NB4 (cell line): Measurements from ENCODE around the gene RNASE13.

ENCODE experiments used
- CTCF ChIP-seq: IDR thresholded peaks from one replicate; pipeline ENCODE4 v1.5.1; 2012; ENCODE audit warnings: low read depth, low read length
- MYC ChIP-seq: IDR thresholded peaks from 2 replicates; pipeline ENCODE4 v1.6.1; 2011; ENCODE audit warnings: low read depth, low read length

DNA sequence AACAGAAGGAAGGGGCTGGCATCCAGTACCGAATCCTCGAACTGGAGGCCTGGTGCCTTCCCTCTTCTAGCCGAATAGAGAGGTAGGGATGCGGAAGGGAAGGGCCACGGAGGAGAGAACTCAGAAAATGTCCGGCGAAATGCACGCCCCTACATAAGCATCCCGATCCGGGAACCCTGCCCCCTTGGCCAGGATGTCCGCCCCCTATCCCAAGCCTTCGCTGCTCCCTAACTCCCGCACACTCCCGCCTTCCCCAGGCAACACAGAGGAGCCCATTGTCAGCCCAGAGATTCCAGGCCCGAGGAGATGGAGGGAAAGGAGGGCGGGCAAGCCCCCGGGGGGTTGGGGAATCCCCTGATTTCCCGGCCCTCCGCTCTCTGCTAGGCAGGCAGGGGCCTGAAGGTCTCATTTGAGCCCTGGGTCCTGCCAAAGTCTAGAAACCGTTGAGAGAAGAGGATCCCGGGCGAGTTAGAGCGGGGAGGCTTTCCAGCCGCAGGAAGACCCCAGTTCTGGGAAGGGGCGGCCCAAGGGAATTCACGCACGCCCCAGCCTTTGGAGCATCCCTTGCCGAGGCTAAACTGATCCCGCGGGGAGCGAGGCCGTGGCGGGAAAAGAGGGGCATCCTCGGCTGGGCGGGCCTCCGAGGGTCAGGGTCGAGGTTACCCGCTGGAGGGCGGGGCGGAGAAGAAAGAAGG, 34.9 kb upstream of the RNASE13 start:
- TF ChIP-seq CTCF (no peak), MYC (no peak)
